Measurements from ENCODE around the gene GTF3A. TPM values are rescaled to one million over a fixed set of nuclear protein-coding genes. Genes with fewer than 3 reads are reported as not detected.
A peak's percentile ranks its signal among the peaks of the same experiment; 100 is the strongest.

The GTF3A gene
- total and polyA plus RNA-seq, 9 of the 15 experiments (the other 6 are each of a cell fraction or from before 2014, with no cell fraction given) = 47.5 to 303 (median 174) TPM

- no peak for TF ChIP-seq ZNF277 (CRISPR knock-in tag; IDR thresholded peaks at IDR 0.05; ENCODE audit: borderline replicate concordance)
- no peak for TF ChIP-seq SMARCA5 (IDR thresholded peaks at IDR 0.05)
- TF ChIP-seq POLR2G (IDR thresholded peaks at IDR 0.05; ENCODE audit: low read depth, low read length) = no peak
- no peak for TF ChIP-seq SOX6 (IDR thresholded peaks at IDR 0.05)
- TF ChIP-seq HOXB6 (CRISPR knock-in tag; IDR thresholded peaks at IDR 0.05; ENCODE audit: borderline replicate concordance) = no peak
These were observed 45.3 kb upstream of the GTF3A start (continued) for GRCh38 chr13:27379126-27379525.

- H2AFZ ChIP-seq (ENCODE audit: low read depth, low read length) = 0 out of 2 replicates have a peak overlapping the region, but pooled peaks have one; percentile 66
- in situ Hi-C loops (cut with MboI) (loop anchor here (5.0 kb wide), 2 partner anchors 447 to 607 kb away; partner anchors contain the start of gene URAD), intact Hi-C loops (cut with micrococcal nuclease) (loop anchor here (1.0 to 5.0 kb wide), 2 partner anchors 152 to 446 kb away; no protein-coding TSS in a partner anchor)
- no TSS peak for BruUV-seq (replicated peaks)
- FAIRE-seq = peak; percentile 6
- H4K20me1 ChIP-seq (replicated peaks; ENCODE audit: control insufficient read depth, insufficient read depth, low read length) = no peaks in the 10 kb centered on the region
- H3K4me1 ChIP-seq (replicated peaks in 1 of 2; ENCODE audit: control insufficient read depth in 2 of 2, insufficient read depth in 2 of 2, low read length in 2 of 2) = no peaks in the 10 kb centered on the region; a peak in 1 of 5 replicates
- peak; percentile 82 for ATAC-seq
- H3K9me3 ChIP-seq (replicated peaks; ENCODE audit: control insufficient read depth, insufficient read depth, low read depth, low read length) = no peaks in the 10 kb centered on the region
- 9% methylated on average over 10 of the region's 14 CpGs for WGBS (ENCODE audit: insufficient coverage, low coverage, missing lambda C conversion rate)
- DNase-seq (ENCODE audit: extremely low read depth in 1 of 4, low spot score in 3 of 4) = peak; percentile 57 to 66 (median 62)
- no peak overlapping the region; a peak in 1 of 4 replicates for H3K9ac ChIP-seq (ENCODE audit: insufficient read depth in 1 of 2, low read depth in 2 of 2, low read length in 2 of 2)
- no peaks in the 10 kb centered on the region for H3K36me3 ChIP-seq (ENCODE audit: control insufficient read depth, insufficient read depth, low read length)
- no peak overlapping the region for H3K27ac ChIP-seq (ENCODE audit: extremely low read depth, low read depth, low read length)
- no peak overlapping the region; the same call in 1 of the 2 replicates for H3K4me2 ChIP-seq (ENCODE audit: insufficient read depth, low read length)
- peaks cover 0 to 8% of the 10 kb centered on the region in 2 experiments; a peak in 2 of 5 replicates for H3K27me3 ChIP-seq (ENCODE audit: control insufficient read depth in 2 of 2, insufficient read depth in 2 of 2, low read length in 2 of 2)
- POLR2A ChIA-PET = no interaction called here
- no peaks in the 10 kb centered on the region for H3K79me2 ChIP-seq (ENCODE audit: control insufficient read depth, insufficient read depth, low read length)
- CTCF ChIA-PET (ENCODE audit: low intra/inter-chr PET ratio) = interaction anchor here (0.6 to 0.7 kb wide), 4 partner anchors 10 to 1886 kb away, joined by 3 to 4 read pairs (median 3); no protein-coding TSS in a partner anchor
- no peak overlapping the region for H3K4me3 ChIP-seq
- no peaks in the 10 kb centered on the region for H3K9me1 ChIP-seq (ENCODE audit: control insufficient read depth, insufficient read depth, low read length)
- TF ChIP-seq ZNF124 (CRISPR knock-in tag; IDR thresholded peaks at IDR 0.05) (no peak), MAFG (tag; conservative IDR thresholded peaks at IDR 0.05) (0 out of 2 replicates have a peak, but pooled peaks have one; percentile 40), STAG1 (CRISPR knock-in tag; IDR thresholded peaks at IDR 0.05; ENCODE audit: borderline replicate concordance) (peak; percentile 38; the same call in 1 of the 2 replicates), ZNF316 (IDR thresholded peaks at IDR 0.05) (peak; percentile 70), ZKSCAN8 (CRISPR knock-in tag; IDR thresholded peaks at IDR 0.05) (no peak), ZZZ3 (IDR thresholded peaks at IDR 0.05) (no peak), SMC3 (conservative IDR thresholded peaks at IDR 0.05; ENCODE audit: insufficient read depth, low read depth, low read length) (peak; percentile 38; the same call in 1 of the 2 replicates), ZNF445 (CRISPR knock-in tag; IDR thresholded peaks at IDR 0.05; ENCODE audit: low read depth) (no peak), FOXA1 (IDR thresholded peaks at IDR 0.05; ENCODE audit: borderline replicate concordance) (no peak)
These were observed 44.5 kb upstream of the GTF3A start for GRCh38 chr13:27379694-27380641.

All from K562 (cell line).